GM21367 (cell line): ENCODE results near the gene PDE4D.
A peak's percentile ranks its signal among the peaks of the same experiment; 100 is the strongest.

Experiments used
- ATAC-seq: cut with Tn5 transposase; IDR thresholded peaks from one replicate; pipeline ENCODE4 v1.9.1; 2021; ENCODE audit not compliant: unreplicated experiment

PDE4D gene

DNA sequence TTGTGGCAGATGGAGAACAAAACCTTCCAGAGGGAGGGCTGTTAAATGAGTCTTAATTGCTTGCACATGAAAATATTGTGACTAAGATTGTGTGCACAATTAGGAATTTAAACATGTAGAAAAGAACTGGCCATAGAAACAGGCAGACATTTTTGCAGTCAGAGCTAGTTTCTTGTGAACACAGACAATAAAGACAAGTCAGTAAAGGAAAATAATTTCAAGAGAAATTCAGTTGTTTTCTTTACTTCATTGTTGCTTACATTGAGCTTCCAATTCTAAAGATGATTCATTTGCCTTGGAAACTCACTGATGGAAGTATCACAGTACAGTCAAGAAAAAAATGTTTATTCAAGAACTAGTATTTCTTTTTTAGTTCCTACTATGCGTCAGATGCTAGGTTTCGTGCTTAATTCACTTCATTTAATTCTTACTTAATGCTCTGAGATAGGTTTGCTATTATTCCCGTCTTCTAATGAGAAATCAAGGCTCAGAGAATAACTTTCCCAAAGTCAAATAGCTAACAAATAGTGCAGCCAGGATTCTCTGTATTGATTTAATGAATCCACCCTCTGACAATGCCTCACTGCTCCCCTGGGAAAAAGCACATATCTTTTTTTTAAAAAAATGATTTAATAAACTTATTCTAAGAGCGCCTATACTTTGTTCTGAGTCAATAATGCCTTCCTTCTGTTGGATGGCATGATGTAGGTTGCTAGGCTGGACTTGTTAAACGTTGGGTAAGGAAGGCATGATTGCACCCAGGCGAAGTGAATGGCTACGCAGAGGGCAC lies 729.3 kb downstream of the PDE4D start:
- no peak for ATAC-seq

DNA sequence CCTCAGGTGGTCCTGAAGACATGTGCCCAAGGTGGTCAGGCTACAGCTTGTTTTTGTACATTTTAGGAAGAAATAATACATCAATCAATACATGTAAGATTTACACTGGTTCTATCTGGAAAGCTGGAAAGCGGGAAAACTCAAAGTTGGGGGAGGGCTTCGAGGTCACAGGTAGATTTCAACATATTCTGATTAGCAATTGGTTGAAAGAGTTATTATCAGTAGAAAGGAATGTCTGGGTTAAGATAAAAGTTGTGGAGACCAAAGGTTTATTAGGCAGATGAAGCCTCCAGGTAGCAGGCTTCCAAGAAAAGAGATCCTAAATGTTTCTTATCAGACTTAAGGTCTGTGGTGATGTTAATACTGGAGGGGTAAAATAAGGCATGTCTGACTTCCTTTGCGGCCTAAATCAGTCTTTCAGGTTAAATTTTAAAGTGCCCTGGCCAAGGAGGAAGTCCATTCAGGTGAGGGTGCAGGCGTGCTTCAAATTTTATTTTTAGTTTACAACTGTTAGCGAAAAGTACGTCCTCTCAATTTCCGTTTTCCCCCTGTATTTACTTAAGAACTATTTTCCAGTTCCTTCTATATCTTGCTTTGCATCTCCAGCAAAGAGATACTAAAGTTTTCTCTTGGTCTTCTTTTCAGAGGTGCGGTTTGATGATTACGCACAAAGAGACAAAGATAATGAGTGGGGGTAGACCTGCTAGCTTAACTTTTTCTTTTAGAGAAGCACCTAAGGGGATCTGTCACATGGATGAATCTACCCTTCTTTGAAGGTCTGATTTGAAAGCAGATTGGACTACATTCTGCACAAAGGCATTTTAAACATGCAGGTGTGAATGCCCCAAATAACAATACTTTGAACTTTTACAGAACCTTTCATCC lies 732.1 kb downstream of the PDE4D start:
- no peak for ATAC-seq

DNA sequence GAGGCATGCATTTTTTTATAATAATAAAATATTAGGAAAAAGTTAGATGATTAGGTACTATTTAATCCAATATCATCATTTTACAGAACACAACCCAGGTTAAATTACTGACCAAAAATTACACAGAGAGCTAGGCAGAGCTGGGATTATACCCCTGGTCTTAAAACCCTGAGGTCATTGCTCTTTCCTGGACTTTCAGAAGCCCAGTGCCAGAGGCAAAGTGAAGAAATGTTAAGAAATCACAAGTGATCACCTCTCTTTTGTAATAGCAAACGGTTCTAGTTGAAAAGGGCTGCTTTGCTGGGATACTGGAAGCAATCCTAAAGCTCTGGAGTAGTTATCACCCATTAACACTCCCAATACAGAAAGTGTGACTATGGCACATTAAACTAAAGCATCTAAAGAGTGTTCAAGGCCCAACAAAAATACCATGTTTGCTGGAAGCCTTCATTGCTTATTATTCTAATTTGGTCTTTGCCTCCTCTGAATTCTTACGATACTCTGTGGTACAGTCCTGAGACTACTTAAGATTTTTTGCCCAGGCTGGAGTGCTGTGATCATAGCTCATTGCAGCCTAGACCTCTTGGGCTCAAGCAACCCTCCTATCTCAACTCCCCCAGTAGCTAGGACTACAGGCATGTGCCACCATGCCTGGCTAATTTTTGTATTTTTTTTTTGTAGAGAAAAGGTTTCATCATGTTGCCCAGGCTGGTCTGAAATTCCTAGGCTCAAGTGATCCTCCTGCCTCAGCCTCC lies 734.7 kb downstream of the PDE4D start:
- no peak for ATAC-seq

DNA sequence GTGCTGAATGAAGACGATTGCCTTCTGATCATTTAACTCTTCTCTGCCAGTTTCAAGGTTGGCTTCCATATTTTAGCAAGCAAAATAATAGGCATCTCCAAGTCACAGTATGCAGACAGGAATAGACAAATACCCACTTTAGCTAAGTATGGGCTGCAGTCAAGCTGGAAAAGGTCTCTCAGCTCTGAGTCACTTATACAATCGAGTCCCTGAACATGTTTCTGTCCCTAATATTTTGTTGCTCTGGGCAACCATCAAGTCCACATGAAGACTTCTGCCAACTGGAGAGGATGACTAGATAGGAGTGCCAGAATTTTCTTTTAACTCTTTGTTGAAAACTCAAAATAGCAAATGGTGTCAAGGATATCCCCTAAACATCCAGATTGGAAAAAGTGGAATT lies 735.4 kb downstream of the PDE4D start:
- no peak for ATAC-seq

DNA sequence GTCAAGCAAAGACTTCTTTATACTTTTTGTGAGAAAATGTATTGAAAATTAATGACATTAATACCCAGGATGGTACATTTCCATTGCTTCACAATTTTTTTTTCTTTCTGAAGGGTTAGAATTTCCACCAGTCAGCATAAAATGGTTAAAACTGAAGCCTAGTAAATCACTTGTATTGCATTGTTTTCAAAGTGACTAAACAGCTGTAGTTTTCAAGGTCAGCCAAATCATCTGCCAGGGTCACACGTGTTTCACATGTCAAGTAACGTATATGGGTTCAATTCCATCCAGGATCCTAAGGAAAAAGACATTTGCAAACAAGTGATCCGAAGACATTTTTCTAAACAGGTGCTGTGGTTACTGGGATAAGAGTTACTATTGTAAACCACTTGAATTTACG lies 736.5 kb downstream of the PDE4D start:
- ATAC-seq, result no peak

DNA sequence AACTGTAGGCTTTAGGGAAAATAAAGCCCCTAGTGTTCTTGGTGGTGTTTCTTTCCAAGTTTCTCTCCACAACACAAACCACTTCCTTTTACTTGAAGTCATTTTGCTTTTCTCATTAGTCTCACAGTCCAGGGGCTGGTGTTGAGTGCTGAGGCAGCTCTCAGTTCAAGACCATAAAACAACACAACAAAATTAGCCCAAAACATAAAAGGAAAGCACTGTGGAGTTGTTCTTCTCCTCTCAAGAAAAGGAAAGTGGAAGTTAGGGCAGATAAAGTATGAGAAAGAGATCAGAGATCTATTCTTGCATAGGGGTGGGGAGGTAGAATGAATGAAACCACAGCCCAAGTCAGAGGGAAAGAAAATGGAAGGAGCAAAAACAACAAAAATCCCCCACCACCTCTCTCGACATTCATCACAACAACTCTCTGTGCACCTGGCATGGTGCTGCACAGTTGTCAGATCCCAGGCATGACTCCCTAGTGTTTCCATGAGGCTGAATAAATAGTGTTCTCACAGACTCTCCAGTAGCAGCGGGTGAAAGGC lies 740.8 kb downstream of the PDE4D start:
- no peak for ATAC-seq

DNA sequence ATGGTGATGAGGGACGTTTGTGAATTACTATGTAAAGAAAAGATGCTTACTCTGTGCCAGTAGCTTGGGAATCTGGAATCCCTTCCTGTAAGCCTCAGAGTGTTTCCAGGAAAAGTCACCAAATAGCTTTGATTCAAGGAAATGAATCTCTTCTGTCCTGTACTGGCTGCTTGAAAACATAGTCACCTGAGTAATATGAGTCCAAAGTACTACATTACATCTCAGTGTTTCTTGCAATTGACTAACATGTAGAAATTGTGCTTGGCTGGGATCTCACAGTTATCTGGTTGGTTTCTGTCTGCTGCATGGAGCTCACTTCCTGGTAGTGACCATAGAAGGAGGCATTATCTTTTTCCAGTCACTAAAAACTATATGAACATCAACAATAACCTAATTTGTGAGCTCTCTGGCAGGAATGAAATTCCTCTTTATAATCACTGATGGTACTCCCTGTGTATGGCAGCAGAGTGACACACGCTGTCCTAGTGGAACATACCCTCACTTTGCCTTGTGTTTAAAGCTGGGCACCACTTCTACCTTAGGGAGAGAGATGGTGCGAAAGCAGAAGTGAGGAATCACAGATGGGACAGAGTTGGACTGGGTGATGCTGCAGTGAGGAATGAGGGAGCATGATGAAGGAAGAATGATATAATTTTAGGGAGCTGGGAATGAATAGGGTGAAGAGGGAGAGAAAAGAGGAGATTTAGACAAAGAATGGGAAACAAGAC lies 742.2 kb downstream of the PDE4D start:
- ATAC-seq, result no peak

DNA sequence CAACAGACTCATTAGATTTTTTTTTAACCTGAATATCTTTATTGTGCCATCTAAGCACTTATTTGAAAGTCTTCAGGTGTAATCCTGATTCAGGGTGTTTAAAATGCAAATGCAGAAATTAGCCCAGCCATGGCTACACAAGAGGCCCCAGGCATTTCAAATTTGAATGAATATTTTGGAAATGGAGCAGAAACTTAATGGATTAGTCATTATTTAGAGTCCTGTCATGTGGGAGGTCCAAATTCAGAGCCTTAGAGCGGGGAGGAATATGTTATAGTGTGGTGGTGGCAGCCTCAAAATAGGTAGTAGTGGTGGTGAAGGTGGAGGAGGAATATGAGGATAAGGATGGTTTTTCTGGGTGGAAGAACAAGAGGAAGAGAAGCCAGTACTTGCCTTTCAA lies 743.7 kb downstream of the PDE4D start:
- ATAC-seq, result no peak

DNA sequence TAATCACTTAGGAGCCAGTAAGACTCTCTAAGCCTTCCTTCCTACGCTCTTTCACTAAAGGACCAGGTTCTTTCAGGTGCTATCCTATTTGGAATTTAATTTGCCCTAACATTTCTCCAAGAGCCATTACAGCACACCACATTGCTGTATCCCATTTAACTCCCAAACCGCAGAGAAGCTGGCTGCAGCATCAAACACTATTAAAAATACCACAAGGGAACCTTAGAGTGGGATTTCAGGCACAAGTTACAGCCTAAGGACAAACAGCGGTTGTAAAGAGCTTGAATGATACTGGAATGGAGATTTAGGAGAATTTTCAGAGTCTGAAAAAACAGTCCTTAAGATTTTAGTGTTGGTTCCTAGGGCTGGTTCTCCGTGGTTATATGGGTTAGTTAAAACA lies 744.3 kb downstream of the PDE4D start:
- no peak for ATAC-seq

DNA sequence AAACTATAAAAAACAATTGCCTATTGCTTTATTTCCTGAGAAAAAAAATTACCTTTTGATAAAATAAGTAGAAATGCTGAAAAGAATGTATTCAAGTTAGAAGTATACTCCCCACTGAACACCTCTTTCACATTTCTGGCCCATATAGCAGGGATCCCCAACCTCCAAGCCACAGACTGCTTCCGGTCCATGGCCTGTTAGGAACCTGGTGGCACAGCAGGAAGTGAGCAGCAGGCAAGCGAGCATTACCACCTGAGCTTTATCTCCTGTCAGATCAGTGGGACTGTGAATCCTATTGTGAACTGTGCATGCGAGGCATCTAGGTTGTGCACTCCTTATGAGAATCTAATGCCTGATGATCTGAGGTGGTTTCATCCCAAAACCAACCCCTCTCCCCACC lies 746.8 kb downstream of the PDE4D start:
- no peak for ATAC-seq

DNA sequence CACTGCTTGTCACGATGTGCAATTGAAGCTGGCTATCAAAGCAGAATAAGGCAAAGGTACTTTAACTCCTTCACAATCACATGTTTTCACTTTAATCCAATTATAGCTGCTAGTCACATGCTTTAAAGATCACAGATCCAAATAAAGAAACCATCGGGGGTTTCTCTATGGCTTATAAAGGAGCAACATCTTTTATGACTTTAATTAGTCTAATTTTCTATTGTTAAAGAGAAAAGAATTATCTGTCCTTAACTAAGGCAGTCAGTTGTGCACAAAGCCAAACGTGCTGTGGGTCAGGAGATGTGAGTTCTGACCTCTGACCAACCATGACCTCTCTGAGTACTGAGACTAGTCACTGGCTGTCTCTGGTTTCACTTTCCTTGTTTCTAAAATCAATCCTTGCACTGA lies 749.6 kb downstream of the PDE4D start:
- peak; percentile 94 for ATAC-seq

DNA sequence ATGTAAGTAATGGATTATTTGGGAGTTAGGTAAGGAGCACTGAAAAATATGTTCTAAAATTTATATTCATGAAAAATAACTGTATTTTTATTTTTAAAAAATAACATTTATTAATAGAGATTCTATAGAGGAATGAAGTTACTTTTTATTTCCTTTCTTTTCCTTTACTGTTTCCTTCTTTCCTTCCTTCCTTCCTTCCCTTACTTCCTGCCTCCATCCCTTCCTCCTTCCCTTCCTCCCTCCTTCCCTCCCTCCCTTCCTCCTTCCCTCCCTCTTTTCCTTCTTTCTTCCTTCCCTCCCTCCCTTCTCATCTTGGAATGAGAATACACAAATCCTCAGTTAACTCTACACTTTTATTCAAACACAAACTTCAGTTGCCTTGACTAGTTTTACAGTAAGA lies 750.6 kb downstream of the PDE4D start:
- no peak for ATAC-seq

DNA sequence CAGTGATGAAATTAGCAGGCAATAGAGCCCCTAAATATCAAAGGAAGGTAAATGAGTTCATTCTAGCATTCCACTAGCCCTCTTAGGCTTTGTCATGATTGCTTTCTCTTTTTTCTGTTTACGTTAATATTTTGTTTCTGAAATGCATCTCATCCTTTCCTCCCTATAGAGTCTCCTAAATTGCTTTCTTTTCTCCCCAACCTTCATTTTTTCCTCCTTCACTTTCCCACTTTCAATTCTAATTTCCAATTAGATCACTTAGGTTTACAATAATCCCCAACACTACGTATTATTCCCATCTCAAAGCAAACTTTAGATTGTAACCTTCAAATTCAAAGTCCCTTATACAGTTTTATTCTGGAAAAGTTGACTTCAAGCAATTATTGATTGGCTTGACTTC lies 751.4 kb downstream of the PDE4D start:
- no peak for ATAC-seq

DNA sequence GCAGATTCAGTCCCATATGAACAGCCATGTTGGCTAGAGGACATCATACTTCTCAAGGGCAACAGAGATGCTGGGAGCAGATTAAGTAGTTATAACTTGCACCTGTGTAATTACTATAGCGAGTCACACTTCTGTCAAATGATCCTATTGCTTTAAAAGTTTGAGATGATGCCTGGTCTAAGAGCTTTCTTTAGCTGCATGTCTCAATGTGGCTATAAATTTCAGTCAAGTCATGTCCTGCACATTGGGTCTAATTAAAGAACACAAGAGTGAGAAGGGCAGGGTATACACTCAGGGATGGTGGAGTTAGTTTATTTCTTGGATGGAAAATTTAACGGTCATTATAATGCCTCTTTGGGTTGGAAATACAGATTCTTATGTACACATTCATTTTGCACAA lies 753.4 kb downstream of the PDE4D start:
- ATAC-seq, result no peak

DNA sequence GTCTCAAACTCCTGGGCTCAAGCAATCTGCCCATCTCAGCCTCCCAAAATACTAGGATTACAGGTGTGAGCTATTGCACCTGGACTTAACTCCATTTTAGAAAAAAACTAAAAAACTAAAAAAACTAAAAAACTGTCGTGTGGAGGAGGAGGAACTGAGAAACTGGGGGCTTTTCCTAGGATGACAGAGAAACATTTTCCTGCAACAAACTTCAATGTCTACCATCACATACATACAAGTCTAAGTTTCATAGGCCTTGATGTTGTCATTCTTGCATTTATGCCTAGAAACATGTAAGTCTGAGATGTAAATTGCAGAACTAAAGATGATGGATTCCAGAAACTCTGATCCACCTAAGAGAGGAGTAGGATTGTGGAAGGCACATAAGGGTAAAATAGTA lies 753.8 kb downstream of the PDE4D start:
- ATAC-seq, result no peak

DNA sequence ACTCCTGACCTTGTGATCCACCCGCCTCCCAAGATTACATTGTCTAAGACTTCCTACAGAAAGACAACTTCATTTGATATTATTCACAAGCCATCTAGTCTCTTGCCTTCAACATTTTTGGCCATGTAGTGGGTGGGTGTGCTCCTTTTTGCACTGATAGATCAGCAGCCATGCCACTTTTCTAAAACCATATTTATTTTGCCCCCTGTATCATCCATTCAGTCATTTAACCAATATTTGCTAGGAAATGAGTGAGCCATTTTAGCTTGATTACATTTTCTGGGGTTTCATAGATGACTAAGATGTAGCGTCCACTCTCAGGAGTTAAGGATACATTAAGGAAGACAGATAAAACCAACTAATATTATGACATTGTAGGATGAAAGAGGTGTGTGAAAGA lies 755.0 kb downstream of the PDE4D start:
- no peak for ATAC-seq

DNA sequence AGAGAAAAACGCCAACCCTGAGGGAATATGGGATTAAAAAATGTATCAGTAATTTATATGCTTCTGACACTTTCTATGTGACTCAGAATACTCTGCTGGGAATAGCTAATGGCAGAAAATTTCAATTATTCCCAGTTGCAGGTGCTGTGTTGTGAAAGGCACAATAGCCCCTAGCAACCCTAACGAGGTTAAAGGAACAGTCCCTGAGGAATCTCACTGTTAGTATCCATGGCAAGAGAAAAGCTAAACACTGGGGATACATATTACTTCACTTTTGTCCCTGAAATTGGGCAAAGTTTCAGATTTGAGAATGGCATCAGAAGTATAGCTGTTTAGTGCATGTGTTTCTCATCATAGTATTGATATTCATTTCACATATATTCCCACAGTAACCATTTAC lies 755.7 kb downstream of the PDE4D start:
- no peak for ATAC-seq

DNA sequence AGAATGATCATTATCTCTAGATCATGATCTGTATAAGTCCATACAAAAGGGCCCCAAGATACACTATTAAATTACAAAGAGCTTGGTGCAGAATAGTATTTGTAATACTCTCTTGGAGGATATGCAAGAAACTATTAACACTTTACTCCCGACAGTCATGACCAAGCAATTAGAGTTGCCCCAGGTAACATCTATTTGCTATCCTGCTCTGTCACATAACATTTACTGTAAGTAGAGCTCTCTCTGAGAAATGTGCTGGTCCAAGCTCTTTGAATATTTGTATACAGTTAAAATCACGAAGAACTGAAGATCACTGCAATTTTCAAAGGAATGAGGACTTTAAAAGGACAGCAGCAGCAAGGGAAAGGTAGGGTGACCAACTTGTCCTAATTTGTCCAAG lies 757.0 kb downstream of the PDE4D start:
- ATAC-seq, result no peak

DNA sequence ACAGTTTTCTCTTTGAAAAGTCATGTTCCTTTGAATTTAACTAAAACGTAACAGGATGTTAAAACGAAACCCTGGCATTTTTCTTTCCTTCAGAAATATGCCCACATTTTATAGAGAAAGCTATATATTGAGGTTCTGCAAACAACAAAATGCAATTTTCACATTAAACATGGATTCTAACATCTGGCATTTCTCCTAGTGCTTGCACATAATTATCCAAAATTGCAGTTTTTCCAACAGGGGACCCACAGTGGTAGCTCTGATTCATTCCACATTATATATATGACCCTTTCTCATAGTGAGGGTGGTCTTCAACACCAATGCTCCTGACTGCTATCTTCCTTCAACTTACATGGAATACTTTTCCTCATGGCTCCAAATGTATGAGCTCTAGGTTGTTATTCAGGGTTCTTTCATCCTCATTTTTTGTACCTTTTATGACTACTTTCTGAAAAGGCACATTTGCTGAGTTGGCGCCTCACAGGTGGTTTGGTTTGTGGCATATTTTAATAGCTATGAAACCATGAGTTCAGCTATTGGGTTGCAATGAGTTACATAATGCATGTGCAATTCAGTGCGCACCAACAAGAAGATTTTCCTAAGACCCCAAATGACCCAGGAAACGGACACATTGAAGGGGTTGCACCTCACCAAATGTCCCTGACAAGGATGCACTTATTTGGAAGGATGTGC lies 758.9 kb downstream of the PDE4D start:
- ATAC-seq, result no peak

DNA sequence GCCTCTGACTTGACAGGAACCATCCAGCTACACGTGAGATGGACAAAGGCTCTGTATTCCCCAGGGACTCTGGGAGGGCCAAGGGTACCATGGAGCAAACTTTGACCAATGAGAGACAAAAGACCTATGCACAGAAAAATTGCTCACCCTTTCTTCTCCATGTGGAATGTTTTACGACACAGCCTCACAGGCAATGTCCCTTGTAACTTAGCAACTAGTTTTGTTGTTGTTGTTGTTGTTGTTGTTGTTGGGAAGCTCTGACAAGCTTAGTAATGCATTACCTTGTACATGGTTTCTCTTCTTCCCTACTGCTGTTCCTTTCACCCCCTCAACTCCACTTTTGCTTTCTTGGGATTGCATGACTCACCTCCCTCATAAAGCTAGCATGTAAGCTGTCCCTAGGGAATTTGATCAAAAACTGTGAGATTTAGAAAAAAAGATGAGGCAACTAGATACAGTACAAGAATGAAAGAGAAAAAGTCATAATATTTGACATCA lies 759.7 kb downstream of the PDE4D start:
- ATAC-seq, result no peak
